Chondrocyte (in vitro differentiated cells): ENCODE results near the gene NR2F2. TPM values are rescaled to one million over a fixed set of nuclear protein-coding genes. Genes with fewer than 3 reads are reported as not detected.

Experiments
- DNase-seq: peaks from one replicate; pipeline ENCODE4 v3.0.0; 2021; ENCODE audit warnings: mixed read lengths, low spot score
- H3K27ac Mint-ChIP-seq: one replicate; pipeline ENCODE4 v1.8.0; 2021; ENCODE audit warnings: mild to moderate bottlenecking, moderate library complexity, mixed read lengths; ENCODE audit not compliant: unreplicated experiment
- H3K27me3 Mint-ChIP-seq: 2 replicates; pipeline ENCODE4 v1.8.0; 2021; ENCODE audit warnings: low read depth, mixed read lengths
- H3K36me3 Mint-ChIP-seq: 2 replicates; pipeline ENCODE4 v1.8.0; 2021; ENCODE audit warnings: low read depth, mixed read lengths
- H3K4me1 Mint-ChIP-seq: 2 replicates; pipeline ENCODE4 v1.8.0; 2021; ENCODE audit warnings: low read depth, mild to moderate bottlenecking, mixed read lengths
- H3K4me3 Mint-ChIP-seq: one replicate; pipeline ENCODE4 v1.8.0; 2021; ENCODE audit warnings: mild to moderate bottlenecking, moderate library complexity, mixed read lengths; ENCODE audit not compliant: unreplicated experiment
- H3K9me3 Mint-ChIP-seq: 2 replicates; pipeline ENCODE4 v1.8.0; 2021; ENCODE audit warnings: low read depth, mixed read lengths
- total RNA-seq: library from RNA; stranded (reverse); gene quantifications from 3 replicates; pipeline ENCODE4 v1.2.1, GENCODE V29; 2021
- TF ChIP-seq, protein P1 (sequence below): fragments of 200-600 bp; sonication (generic); IDR thresholded peaks from 2 replicates; pipeline ENCODE4 v1.5.0; 2021; ENCODE audit warnings: antibody characterized with exemption, mild to moderate bottlenecking, moderate library complexity

The NR2F2 gene
- total RNA-seq, 1 donor from 2014 or later: 169 TPM

- no peak overlapping the region for H3K27ac Mint-ChIP-seq
- H3K9me3 Mint-ChIP-seq: peaks cover 10% of the 10 kb centered on the region
- H3K27me3 Mint-ChIP-seq: peaks cover 2% of the 10 kb centered on the region
- peaks cover 2% of the 10 kb centered on the region for H3K36me3 Mint-ChIP-seq
- no peak for DNase-seq
- TF ChIP-seq, protein P1, sequence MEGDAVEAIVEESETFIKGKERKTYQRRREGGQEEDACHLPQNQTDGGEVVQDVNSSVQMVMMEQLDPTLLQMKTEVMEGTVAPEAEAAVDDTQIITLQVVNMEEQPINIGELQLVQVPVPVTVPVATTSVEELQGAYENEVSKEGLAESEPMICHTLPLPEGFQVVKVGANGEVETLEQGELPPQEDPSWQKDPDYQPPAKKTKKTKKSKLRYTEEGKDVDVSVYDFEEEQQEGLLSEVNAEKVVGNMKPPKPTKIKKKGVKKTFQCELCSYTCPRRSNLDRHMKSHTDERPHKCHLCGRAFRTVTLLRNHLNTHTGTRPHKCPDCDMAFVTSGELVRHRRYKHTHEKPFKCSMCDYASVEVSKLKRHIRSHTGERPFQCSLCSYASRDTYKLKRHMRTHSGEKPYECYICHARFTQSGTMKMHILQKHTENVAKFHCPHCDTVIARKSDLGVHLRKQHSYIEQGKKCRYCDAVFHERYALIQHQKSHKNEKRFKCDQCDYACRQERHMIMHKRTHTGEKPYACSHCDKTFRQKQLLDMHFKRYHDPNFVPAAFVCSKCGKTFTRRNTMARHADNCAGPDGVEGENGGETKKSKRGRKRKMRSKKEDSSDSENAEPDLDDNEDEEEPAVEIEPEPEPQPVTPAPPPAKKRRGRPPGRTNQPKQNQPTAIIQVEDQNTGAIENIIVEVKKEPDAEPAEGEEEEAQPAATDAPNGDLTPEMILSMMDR: no peak
- H3K4me1 Mint-ChIP-seq: peaks cover 8% of the 10 kb centered on the region
- H3K4me3 Mint-ChIP-seq: no peak overlapping the region
Measured at GRCh38 chr15:96388673-96389072, 58.2 kb downstream of the NR2F2 start.
